ENCODE results near the gene ZMYM4.
"Not testable (repeated sequence)": the region's sequence is repeated elsewhere in the genome, so short reads cannot be mapped to it uniquely, and the experiment has no call there.

The ZMYM4 gene

GRCh38 chr1:35326246-35326866 is 57.8 kb downstream of the ZMYM4 start:
- DNase-seq (ENCODE audit: low spot score): no peak

GRCh38 chr1:35331618-35332017 is 63.1 kb downstream of the ZMYM4 start:
- DNase-seq (ENCODE audit: low spot score): not testable (repeated sequence)

GRCh38 chr1:35334485-35334884 is 66.0 kb downstream of the ZMYM4 start:
- no peak for DNase-seq (ENCODE audit: low spot score)

GRCh38 chr1:35340519-35340918 is 72.0 kb downstream of the ZMYM4 start:
- DNase-seq (ENCODE audit: low spot score): no peak

GRCh38 chr1:35345439-35345981 is 77.0 kb downstream of the ZMYM4 start:
- peak; percentile 7 for DNase-seq (ENCODE audit: low spot score)

- DNase-seq (ENCODE audit: low spot score): no peak
Measured at GRCh38 chr1:35350872-35351271, 82.4 kb downstream of the ZMYM4 start.

- DNase-seq (ENCODE audit: low spot score): no peak
Measured at GRCh38 chr1:35359995-35360394, 91.5 kb downstream of the ZMYM4 start.

GRCh38 chr1:35361638-35362037 is 93.1 kb downstream of the ZMYM4 start:
- no peak for DNase-seq (ENCODE audit: low spot score)

- DNase-seq (ENCODE audit: low spot score): no peak
Measured at GRCh38 chr1:35364741-35365140, 96.2 kb downstream of the ZMYM4 start.

GRCh38 chr1:35367914-35368313 is 99.4 kb downstream of the ZMYM4 start:
- DNase-seq (ENCODE audit: low spot score): no peak

GRCh38 chr1:35369922-35370671 is 101.6 kb downstream of the ZMYM4 start:
- no peak for DNase-seq (ENCODE audit: low spot score)

GRCh38 chr1:35371506-35371905 is 103.0 kb downstream of the ZMYM4 start:
- no peak for DNase-seq (ENCODE audit: low spot score)

GRCh38 chr1:35377555-35377954 is 109.0 kb downstream of the ZMYM4 start:
- DNase-seq (ENCODE audit: low spot score): no peak

GRCh38 chr1:35379317-35380000 is 111.0 kb downstream of the ZMYM4 start:
- no peak for DNase-seq (ENCODE audit: low spot score)

GRCh38 chr1:35380111-35380510 is 111.6 kb downstream of the ZMYM4 start:
- DNase-seq (ENCODE audit: low spot score): not testable (repeated sequence)

GRCh38 chr1:35382107-35382506 is 113.6 kb downstream of the ZMYM4 start:
- DNase-seq (ENCODE audit: low spot score): no peak

GRCh38 chr1:35386290-35386689 is 117.8 kb downstream of the ZMYM4 start:
- DNase-seq (ENCODE audit: low spot score): no peak

- DNase-seq (ENCODE audit: low spot score): no peak
Measured at GRCh38 chr1:35386959-35387358, 118.5 kb downstream of the ZMYM4 start.

- DNase-seq (ENCODE audit: low spot score): no peak
Measured at GRCh38 chr1:35390600-35391494, 122.3 kb downstream of the ZMYM4 start.

- DNase-seq (ENCODE audit: low spot score): no peak
Measured at GRCh38 chr1:35394386-35394785, 125.9 kb downstream of the ZMYM4 start.

- no peak for DNase-seq (ENCODE audit: low spot score)
Measured at GRCh38 chr1:35398739-35399138, 130.2 kb downstream of the ZMYM4 start.

GRCh38 chr1:35401049-35401448 is 132.5 kb downstream of the ZMYM4 start:
- no peak for DNase-seq (ENCODE audit: low spot score)

All from HuH-7.5 (cell line).